NCI-H510A treated with DMSO at 0.1 percent for 48 hours (cell line): Measurements from ENCODE around the gene MAN1C1.
"Not testable (repeated sequence)": the region's sequence is repeated elsewhere in the genome, so short reads cannot be mapped to it uniquely, and the experiment has no call there.

Experiments
- DNase-seq: peaks from one replicate; lab custom pipeline; 2025; lab: John Stamatoyannopoulos, UW

Gene MAN1C1

DNA sequence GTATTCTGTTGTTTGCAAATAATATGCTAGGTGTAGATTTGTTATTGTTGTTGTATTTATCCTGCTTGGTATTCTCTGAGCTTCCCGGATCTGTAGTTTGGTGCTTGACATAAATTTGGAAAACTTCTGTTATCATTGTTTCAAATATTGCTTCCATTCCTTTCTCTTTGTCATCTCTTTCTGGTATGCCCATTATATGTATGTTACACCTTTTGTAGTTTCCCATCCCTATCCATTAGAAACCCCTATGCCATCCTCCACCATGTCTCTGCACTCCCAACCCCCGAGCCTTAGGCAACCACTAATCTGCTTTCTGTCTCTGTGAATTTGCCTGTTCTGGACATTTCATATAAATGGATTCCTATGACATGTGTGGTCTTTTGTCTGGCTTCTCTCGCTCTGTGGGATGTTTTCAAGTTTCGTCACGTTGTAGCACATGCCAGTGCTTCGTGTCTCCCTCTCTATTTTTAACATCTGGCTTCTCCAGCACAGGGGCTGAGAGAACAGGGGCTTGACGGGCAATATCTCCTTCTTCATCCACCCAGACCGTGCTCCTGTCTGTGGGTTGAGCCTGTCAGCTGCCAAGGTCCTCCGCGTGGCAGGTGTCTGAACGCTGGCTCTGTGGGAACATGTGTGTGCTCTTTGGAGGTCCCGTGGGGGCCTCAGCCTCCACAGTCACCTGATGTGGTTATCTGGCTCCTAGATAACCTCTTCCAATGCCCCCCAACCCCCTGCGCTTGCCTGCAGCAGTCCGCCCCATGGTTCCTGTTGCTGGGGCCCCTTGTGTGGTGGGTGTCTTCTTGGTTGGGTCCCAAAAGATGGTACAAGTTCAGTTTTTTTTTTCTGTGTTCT, 32.8 kb upstream of the MAN1C1 start:
- DNase-seq = no peak

- no peak for DNase-seq
Measured at GRCh38 chr1:25586181-25586588, 30.4 kb upstream of the MAN1C1 start.

DNA sequence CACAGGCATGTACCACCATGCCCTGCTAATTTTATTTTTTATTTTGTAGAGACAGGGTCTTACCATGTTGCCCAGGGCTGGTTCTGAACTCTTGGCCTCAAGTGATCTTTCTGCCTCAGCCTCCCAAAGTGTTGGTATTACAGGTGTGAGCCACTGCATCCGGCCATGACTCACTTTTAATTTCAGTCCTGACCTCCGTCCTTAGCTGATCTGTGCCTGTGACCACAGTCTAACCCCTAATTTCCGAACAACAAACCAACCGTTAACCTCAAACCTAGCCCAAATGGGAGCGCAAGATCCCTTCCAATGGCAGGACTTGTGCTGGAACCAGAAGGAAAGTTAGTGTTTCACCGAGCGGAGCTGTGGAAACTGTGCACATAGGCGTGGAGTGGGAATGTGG, 29.3 kb upstream of the MAN1C1 start:
- no peak for DNase-seq

DNA sequence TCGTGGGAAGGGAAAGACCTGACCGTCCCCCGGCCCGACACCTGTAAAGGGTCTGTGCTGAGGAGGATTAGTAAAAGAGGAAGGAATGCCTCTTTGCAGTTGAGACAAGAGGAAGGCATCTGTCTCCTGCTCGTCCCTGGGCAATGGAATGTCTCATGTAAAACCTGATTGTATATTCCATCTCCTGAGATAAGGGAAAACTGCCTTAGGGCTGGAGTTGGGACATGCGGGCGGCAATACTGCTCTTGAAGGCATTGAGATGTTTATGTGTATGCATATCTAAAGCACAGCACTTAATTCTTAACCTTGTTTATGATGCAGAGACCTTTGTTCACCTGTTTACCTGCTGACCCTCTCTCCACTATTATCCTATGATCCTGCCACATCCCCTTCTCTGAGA, 28.4 kb upstream of the MAN1C1 start:
- DNase-seq = not testable (repeated sequence)

DNA sequence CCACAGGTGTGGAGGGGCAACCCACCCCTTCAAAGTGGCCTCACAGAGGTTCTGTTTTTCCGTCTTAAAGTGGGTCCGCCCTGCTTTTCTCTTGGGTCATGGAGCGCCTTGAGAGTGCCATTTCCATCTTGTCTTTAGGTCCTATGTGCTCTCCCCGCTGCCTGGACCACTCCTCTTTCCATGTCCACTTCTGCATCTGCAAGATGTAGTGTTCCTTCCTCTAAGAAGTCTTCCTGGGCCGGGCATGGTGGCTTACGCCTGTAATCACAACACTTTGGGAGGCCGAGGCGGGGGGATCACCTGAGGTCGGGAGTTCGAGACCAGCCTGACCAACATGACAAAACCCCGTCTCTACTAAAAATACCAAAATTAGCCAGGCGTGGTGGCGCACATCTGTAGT, 27.8 kb upstream of the MAN1C1 start:
- not testable (repeated sequence) for DNase-seq

GRCh38 chr1:25590096-25590824, 26.3 kb upstream of the MAN1C1 start:
- DNase-seq = no peak

DNA sequence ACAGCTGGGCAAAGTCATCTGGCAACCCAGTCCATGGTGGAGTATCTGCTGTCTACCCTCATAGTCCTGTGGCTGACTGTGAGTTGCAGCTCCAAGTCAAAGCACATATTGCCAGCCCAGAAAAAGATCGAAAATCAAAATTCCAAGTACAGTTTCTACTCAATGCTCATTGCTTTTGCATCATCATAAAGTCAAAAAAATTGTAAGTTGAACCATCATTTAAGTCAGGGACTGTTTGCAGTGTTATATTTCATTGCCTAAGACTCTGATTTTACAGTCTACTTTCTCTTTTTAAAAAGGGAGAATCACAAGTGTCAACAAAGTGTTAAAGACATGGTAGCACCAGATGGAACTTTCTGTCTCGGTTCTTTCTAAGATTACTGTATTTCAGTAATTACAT, 22.7 kb upstream of the MAN1C1 start:
- no peak for DNase-seq

GRCh38 chr1:25594971-25595370, 21.6 kb upstream of the MAN1C1 start:
- DNase-seq = no peak

GRCh38 chr1:25596641-25597040, 19.9 kb upstream of the MAN1C1 start:
- DNase-seq = not testable (repeated sequence)

DNA sequence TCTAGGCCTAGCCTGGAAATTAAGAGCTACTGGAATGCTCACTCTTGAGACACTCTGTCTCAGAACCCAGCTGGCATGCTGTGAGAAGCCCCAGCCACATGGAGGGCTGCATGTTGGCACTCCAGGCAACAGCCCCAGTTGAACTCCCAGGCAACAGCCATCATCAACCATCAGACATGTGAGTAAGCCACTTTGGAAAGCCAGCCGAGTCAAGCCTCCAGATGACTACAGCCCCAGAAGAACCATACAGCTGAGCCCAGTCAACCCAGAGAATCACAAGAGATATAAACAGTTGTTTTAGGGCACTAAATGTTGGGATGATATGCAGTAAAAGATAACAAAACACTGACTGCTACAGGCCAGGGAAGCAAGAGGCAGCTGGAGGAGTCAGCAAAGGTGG, 17.7 kb upstream of the MAN1C1 start:
- DNase-seq = no peak

- DNase-seq = no peak
Measured at GRCh38 chr1:25599969-25600610, 16.5 kb upstream of the MAN1C1 start.

DNA sequence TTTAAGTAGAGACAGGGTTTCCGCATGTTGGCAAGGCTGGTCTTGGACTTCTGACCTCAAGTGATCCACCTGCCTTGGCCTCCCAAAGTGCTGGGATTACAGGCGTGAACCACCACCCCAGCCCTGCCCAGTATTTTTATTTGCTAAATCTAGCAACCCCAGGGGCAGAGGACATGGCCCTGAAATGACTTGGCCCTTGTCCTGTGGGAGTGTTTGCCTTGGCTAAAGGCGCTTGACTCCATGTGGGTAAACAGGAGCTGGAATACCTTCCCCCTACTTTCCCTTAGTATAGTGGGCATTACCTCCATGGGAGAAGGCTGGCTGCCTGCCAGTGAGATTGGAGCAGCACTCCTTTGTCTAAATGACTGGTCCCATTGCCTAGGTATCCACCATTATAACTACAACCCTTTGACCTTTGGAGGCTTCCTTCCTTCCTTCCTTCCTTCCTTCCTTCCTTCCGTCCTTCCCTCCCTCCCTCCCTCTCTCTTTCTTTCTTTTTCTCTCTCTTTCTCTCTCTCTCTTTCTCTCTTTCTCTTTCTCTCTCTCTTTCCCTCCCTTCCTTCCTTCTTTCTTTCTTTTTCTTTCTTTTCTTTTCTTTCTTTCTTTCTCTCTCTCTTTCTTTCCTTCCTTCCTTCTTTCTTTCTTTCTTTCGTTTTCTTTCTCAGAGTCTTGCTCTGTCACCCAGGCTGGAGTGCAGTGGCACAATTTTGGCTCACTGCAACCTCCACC, 15.5 kb upstream of the MAN1C1 start:
- DNase-seq = not testable (repeated sequence)

DNA sequence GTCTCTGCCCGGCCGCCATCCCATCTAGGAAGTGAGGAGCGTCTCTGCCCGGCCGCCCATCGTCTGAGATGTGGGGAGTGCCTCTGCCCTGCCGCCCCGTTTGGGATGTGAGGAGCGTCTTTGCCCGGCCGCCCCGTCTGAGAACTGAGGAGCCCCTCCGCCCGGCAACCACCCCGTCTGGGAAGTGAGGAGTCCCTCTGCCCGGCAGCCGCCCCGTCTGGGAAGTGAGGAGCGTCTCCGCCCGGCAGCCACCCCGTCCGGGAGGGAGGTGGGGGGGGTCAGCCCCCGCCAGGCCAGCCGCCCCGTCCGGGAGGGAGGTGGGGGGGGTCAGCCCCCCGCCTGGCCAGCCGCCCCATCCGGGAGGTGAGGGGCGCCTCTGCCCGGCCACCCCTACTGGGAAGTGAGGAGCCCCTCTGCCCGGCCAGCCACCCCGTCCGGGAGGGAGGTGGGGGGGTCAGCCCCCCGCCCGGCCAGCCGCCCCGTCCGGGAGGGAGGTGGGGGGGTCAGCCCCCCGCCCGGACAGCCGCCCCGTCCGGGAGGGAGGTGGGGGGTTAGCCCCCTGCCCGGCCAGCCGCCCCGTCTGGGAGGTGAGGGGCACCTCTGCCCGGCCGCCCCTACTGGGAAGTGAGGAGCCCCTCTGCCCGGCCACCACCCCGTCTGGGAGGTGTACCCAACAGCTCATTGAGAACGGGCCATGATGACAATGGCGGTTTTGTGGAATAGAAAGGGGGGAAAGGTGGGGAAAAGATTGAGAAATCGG, 12.6 kb upstream of the MAN1C1 start:
- not testable (repeated sequence) for DNase-seq

DNA sequence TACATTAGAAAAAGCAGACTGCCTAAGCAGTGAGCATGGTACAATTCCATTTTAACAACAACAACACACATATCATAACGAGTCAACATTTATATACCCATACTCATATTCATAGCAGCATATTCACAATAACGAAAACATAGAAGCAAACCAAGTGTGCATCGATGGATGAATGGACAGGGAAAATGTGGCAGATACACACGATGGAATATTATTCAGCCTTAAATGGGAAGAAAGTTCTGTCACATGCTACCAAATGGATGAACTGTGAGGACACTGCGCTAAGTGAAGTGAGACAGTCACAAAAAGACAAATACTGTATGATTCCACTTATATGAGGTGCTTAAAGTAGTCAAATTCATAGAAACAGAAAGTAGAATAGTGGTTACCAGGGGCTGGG, 9.5 kb upstream of the MAN1C1 start:
- DNase-seq = no peak

DNA sequence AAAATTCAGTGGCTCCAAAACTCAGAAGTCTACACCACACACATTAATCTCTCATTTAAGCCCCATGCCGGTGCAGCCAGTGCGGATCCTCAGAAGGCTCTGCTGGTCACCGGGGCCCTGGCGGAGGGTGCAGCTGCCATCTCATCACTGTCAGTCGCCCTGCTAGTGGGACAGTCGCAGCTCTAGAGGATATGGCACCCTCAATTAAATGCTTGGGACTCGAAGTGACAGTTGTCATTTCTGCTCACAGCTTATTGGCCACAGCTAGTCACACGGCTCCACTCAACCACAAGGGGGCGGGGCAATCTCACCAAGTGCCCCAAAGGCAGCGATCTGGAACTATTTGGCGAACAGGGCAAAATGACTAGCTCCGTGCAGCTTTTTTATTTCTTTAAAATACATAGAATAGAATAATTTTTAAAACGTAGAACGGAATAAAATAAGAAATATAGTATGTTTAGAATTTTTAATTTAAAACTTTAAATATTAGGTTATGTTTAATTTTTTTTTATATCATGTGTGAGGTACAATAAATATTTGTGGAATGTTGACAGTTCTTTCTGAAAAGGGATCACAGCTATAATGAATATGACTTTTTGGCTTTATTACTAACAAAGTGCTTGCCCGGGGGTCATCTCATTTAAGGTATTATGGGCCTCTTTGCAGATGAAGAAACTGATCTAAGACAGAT, 8.0 kb upstream of the MAN1C1 start:
- DNase-seq = peak; percentile 31

GRCh38 chr1:25609921-25610320, 6.7 kb upstream of the MAN1C1 start:
- peak; percentile 37 for DNase-seq

GRCh38 chr1:25610822-25611630, 5.6 kb upstream of the MAN1C1 start:
- DNase-seq = no peak

- no peak for DNase-seq
Measured at GRCh38 chr1:25611843-25612242, 4.7 kb upstream of the MAN1C1 start.

GRCh38 chr1:25612421-25612820, 4.2 kb upstream of the MAN1C1 start:
- DNase-seq = no peak

DNA sequence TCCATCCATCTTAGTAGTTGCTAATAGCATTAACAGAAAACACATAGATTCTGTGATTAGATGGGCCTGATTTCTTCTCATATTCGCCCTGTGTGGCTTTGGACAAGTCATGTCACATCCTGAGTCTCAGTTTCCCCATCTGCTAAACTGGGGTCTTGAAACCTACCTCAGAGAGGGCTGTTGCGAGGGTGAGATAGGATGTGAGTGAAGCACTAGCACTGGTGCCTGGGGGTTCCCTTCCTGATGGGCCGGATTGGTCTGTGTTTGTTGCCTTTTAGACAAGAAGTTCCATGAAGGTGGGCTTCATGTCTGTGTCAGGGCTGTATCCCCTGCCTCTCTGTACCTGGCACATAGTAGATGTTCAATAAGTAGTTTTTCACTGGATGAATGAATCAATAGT, 3.5 kb upstream of the MAN1C1 start:
- no peak for DNase-seq
